MV-4-11 (cell line): ENCODE results near the gene XKR8.
A peak's percentile ranks its signal among the peaks of the same experiment; 100 is the strongest.
"Not testable (repeated sequence)": the region's sequence is repeated elsewhere in the genome, so short reads cannot be mapped to it uniquely, and the experiment has no call there.

Experiments used
- DNase-seq: peaks from one replicate; lab custom pipeline; 2025; lab: John Stamatoyannopoulos, UW

XKR8 gene

DNA sequence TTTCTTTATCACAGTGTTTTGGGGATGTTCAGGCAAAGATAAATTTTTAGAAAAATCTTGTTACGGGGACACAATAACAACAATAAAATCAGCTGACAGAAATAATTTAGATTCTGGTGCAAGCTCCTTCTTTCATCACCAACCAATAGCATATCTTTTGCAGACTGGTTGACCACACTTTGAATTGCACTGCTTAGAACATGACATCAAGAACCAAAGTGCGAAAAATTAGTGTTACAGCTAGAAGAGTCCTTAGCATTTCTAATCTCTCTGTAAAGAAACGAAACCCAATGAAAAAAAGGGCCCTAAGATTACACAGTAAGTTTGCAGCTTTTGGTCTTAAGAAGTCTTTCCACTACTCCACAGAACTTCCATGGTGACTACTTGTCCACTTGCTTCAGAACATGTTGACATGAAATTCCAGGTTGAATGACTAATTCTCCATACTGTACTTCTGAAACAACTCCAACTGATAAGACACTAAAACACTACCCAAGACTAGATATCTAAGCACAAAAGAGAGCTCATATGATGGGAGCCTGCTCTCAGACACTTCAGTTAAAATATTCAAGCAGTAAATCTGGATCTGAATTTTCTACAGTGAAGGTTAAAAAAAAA, 31.3 kb downstream of the XKR8 start:
- DNase-seq: no peak

DNA sequence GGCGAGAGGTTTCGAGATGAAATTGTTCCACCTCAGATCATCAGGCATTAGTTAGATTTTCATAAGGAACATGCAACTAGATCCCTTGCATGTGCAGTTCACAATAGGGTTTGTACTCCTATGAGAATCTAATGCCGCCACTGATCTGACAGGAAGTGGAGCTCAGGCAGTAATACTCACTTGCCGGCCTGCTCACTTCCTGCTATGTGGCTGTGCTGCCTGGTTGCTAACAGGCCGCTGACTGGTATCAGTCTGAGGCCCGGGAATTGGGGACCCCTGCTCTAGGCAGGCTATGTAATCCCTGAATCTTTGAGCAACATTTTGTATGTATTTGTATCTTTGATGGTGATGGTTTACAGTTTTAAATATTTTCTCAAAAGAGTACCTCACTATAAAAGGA, 32.5 kb downstream of the XKR8 start:
- peak; percentile 73 for DNase-seq

DNA sequence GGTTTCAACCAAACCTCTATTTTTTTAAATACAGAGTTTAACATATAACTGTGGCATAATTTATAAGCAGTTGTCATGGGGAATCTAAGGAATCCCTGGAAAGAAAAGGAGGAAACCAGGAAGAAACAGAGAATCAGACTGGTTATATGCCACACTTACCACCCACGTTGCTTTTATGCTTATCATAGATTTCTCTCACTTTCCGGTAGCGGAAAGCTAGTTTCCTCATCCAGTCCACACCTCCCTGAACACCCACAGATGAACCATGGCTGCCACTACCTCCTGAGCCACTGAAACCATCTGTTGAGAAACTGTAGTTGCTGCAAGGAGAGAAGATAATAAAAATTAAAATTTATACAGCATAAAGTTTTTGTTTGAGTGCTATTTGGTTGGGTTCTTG, 33.5 kb downstream of the XKR8 start:
- DNase-seq: no peak

DNA sequence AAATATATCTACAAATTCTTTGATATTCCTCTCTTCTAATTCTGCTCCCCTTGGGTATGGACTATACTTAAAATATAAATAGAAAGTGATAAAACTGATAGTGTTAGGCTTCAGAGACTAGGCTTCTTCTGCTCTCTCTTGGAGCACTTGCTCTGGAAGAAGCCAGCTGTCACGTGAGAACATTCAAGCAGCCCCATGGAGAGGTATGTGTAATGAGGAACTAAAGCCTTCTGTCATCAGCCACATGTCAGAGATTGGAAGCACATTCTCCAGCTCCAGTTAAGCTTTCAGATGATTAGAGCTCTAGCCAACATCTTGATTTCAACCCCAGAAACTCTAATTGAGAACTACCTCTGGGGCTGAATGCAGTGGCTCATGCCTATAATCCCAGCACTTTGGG, 34.3 kb downstream of the XKR8 start:
- peak; percentile 80 for DNase-seq

DNA sequence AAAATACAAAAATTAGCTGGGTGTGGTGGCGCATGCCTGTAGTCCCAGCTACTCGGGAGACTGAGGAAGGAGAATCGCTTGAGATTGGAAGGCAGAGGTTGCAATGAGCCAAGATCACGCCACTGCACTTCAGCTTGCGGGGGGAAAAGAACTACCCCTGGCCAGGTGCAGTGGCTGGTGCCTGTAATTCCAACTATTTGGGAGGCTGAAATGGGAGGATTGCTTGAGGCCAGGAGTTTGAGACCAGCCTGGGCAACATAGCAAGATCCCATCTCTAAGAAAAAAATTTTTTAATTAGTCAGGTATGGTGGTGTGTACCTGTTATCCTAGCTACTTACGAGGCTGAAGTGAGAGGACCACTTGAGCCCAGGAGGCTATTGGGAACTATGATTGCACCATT, 34.8 kb downstream of the XKR8 start:
- DNase-seq: not testable (repeated sequence)

DNA sequence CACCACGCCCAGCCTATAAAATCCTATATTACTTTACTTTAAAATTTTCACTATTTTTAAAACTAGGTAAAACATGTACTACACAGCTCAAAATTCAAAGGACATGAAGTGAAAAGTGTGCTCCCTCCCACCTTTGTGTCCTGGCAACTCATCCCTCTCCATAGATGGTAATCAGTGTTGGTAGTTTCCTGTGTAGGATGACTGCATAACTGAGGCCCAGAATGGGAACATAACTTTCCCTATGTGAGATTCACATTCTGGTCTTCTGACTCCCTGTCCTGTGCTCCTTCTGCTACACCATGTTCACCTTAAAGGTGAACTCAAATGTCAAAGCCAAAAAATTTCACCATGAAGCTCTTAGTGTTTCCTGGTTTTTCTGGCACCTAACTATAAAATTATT, 39.3 kb downstream of the XKR8 start:
- no peak for DNase-seq

DNA sequence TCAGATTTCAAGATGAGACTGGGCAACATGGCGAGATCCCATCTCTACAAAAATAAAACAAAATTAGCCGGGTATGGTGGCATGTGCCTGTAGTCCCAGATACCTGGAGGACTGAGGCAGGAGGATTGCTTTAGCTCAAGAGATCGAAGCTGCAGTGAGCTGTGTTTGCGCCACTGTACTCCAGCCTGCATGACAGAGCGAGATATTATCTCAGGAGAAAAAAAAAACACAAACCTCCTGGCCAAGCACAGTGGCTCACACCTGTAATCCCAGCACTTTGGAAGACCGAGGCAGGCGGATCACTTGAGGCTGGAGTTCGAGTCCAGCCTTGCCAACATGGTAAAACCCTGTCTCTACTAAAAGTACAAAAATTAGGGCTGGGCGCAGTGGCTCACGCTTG, 42.8 kb downstream of the XKR8 start:
- no peak for DNase-seq

DNA sequence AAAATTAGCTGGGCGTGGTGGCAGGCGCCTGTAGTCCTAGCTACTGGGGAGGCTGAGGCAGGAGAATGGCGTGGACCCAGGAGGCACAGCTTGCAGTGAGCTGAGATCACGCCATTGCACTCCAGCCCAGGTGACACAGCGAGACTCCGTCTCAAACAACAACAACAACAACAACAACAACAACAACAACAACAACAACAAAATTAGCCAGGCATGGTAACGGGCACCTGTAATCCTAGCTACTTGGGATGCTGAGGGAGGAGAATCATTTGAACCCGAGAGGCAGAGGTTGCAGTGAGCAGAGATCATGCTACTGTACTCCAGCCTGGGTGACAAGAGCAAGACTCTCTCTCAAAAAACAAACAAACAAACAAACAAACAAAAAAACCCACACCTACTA, 43.3 kb downstream of the XKR8 start:
- not testable (repeated sequence) for DNase-seq

DNA sequence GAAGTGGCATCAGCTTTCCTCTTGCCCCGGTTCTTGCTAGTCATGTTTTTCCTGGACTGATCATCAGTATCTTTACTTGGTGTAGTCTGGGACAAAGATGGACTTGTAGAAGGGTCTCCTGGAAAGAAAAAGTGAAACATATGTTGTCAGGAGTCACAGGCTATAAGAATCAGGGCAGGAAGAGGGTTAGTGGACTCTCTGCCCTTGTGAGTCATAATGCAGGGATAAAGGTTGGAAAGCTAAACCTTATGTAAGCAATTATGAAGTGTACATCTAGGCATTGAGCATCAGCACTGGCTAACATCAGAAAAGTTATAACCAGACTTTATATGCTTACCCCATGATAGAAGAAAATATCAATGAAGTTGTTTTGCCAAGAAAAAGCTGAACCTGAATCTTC, 51.2 kb downstream of the XKR8 start:
- no peak for DNase-seq
